Measurements from ENCODE around the gene SNURF. TPM values are rescaled to one million over a fixed set of nuclear protein-coding genes. Genes with fewer than 3 reads are reported as not detected.
A peak's percentile ranks its signal among the peaks of the same experiment; 100 is the strongest.

The SNURF gene
- polyA plus RNA-seq, 1 donor (not counting 4 experiments of a cell fraction or from before 2014, with no cell fraction given), result 11.1 TPM

DNA sequence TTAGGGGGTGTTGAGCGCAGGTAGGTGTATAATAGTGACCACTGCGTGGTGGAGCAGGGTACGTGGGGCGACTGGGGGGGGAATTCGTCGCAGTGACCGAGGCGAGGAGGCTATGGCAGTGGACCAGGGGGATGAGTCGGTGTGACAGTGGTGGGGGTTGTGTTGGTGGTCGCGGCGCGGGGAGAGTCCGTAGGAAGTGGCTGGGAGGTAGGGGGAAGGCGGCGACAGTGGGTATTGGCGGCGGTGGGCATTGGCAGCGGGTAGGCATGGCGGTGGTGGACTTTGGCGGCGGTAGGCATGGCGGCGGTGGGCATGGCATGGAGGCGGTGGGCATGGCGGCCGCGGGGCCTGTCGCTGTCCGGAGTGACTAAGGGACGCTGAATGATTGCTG is 739 bp downstream of the SNURF start:
- Histone ChIP-seq H3K36me3 (ENCODE audit: control insufficient read depth in 2 of 2, extremely low read depth in 1 of 2, insufficient read depth in 2 of 2, low read length in 2 of 2) (no peaks in the 10 kb centered on the region), H3K4me3 (ENCODE audit: control insufficient read depth in 2 of 3, extremely low read depth in 1 of 3, insufficient read depth in 2 of 3, low read depth in 1 of 3, low read length in 3 of 3) (peak overlapping the region; percentile 56 to 88 (median 64)), H3K27me3 (ENCODE audit: control insufficient read depth, extremely low read depth, insufficient read depth, low read length) (no peaks in the 10 kb centered on the region), H4K20me1 (ENCODE audit: control insufficient read depth, extremely low read depth, insufficient read depth, low read length) (no peaks in the 10 kb centered on the region), H3K9me1 (ENCODE audit: control insufficient read depth, extremely low read depth, insufficient read depth, low read length) (no peaks in the 10 kb centered on the region), H3K9ac (ENCODE audit: control insufficient read depth, extremely low read depth, insufficient read depth, low read length) (peak overlapping the region; percentile 80), H3K79me2 (ENCODE audit: control insufficient read depth, insufficient read depth, low read length) (peaks cover 49% of the 10 kb centered on the region), H3K9me3 (ENCODE audit: control insufficient read depth, low read depth, low read length) (peaks cover 4% of the 10 kb centered on the region), H3K27ac (ENCODE audit: control insufficient read depth, insufficient read depth, low read length) (peak overlapping the region; percentile 67), H3K4me1 (ENCODE audit: control insufficient read depth, extremely low read depth, insufficient read depth, low read length) (no peaks in the 10 kb centered on the region), H2AFZ (ENCODE audit: control insufficient read depth, low read length) (peak overlapping the region; percentile 78), H3K4me2 (ENCODE audit: control insufficient read depth, extremely low read depth, insufficient read depth, low read depth, low read length) (peak overlapping the region; percentile 73)
- TF ChIP-seq, protein P1, sequence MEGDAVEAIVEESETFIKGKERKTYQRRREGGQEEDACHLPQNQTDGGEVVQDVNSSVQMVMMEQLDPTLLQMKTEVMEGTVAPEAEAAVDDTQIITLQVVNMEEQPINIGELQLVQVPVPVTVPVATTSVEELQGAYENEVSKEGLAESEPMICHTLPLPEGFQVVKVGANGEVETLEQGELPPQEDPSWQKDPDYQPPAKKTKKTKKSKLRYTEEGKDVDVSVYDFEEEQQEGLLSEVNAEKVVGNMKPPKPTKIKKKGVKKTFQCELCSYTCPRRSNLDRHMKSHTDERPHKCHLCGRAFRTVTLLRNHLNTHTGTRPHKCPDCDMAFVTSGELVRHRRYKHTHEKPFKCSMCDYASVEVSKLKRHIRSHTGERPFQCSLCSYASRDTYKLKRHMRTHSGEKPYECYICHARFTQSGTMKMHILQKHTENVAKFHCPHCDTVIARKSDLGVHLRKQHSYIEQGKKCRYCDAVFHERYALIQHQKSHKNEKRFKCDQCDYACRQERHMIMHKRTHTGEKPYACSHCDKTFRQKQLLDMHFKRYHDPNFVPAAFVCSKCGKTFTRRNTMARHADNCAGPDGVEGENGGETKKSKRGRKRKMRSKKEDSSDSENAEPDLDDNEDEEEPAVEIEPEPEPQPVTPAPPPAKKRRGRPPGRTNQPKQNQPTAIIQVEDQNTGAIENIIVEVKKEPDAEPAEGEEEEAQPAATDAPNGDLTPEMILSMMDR (optimal IDR thresholded peaks at IDR 0.05 in 1 of 3, IDR thresholded peaks at IDR 0.05 in 1 of 3, conservative IDR thresholded peaks at IDR 0.05 in 1 of 3; ENCODE audit: extremely low read depth in 1 of 3, insufficient read depth in 2 of 3, low read length in 3 of 3), result no peak
- TF ChIP-seq EZH2 (IDR thresholded peaks at IDR 0.05; ENCODE audit: low read length), result no peak
- FAIRE-seq (no peak), DNase-seq (ENCODE audit: low read depth, low spot score) (no peak)
- dilution Hi-C loops (cut with MboI; ENCODE audit: extremely low pct_ligation_motif_present, low sequenced_read_pairs), result no loop called here

DNA sequence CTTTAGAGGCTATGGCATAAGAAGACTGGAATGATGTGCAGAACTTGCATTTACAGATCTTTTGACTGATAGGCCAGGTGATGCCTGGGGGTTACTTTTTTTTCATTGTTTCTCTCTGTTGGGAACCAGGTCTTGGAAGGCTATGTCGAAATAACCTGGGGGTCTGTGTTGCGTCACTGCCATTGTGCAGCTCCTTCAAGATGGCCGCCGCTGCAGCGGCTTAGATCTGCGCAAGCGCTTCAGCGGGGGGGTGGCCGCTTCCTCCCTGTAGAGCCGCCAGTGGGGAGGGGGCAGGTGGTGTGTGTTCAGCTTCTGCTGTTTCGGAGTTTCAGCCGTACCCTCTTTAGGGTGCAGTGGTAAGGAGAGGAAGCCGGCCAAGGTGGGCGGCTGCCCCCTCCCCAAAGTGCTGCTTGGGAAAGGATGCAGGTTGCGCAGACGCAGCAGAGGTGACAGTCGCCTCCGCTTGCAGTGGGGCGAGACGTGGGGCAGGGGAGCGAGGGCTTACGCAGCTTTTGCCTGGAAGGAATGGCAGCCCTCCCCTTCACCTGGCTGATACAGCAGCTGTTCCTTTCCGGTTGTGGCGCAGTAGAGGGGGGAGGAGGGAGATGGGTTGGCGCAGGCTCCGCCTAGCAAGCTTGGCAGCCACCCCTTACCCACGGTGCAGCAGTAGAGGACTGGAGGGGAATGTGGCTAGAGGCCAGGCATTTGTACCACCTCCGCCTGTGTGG is 1.5 kb downstream of the SNURF start:
- no peaks in the 10 kb centered on the region for H4K20me1 ChIP-seq (ENCODE audit: control insufficient read depth, extremely low read depth, insufficient read depth, low read length)
- peak overlapping the region; percentile 80 for H3K9ac ChIP-seq (ENCODE audit: control insufficient read depth, extremely low read depth, insufficient read depth, low read length)
- no peaks in the 10 kb centered on the region for H3K4me1 ChIP-seq (ENCODE audit: control insufficient read depth, extremely low read depth, insufficient read depth, low read length)
- no peak for DNase-seq (ENCODE audit: low read depth, low spot score)
- H3K79me2 ChIP-seq (ENCODE audit: control insufficient read depth, insufficient read depth, low read length), result peaks cover 54% of the 10 kb centered on the region
- TF ChIP-seq, protein P1 (optimal IDR thresholded peaks at IDR 0.05 in 1 of 3, IDR thresholded peaks at IDR 0.05 in 1 of 3, conservative IDR thresholded peaks at IDR 0.05 in 1 of 3; ENCODE audit: extremely low read depth in 1 of 3, insufficient read depth in 2 of 3, low read length in 3 of 3), result no peak
- no peak for TF ChIP-seq EZH2 (IDR thresholded peaks at IDR 0.05; ENCODE audit: low read length)
- no peaks in the 10 kb centered on the region for H3K36me3 ChIP-seq (ENCODE audit: control insufficient read depth in 2 of 2, extremely low read depth in 1 of 2, insufficient read depth in 2 of 2, low read length in 2 of 2)
- peak overlapping the region; percentile 56 to 88 (median 64) for H3K4me3 ChIP-seq (ENCODE audit: control insufficient read depth in 2 of 3, extremely low read depth in 1 of 3, insufficient read depth in 2 of 3, low read depth in 1 of 3, low read length in 3 of 3)
- H3K4me2 ChIP-seq (ENCODE audit: control insufficient read depth, extremely low read depth, insufficient read depth, low read depth, low read length), result peak overlapping the region; percentile 73
- no peaks in the 10 kb centered on the region for H3K27me3 ChIP-seq (ENCODE audit: control insufficient read depth, extremely low read depth, insufficient read depth, low read length)
- peak overlapping the region; percentile 67 for H3K27ac ChIP-seq (ENCODE audit: control insufficient read depth, insufficient read depth, low read length)
- H3K9me1 ChIP-seq (ENCODE audit: control insufficient read depth, extremely low read depth, insufficient read depth, low read length), result no peaks in the 10 kb centered on the region
- dilution Hi-C loops (cut with MboI; ENCODE audit: extremely low pct_ligation_motif_present, low sequenced_read_pairs), result no loop called here
- FAIRE-seq, result peak; percentile 5
- H2AFZ ChIP-seq (ENCODE audit: control insufficient read depth, low read length), result peak overlapping the region; percentile 78
- H3K9me3 ChIP-seq (ENCODE audit: control insufficient read depth, low read depth, low read length), result peaks cover 4% of the 10 kb centered on the region
